Neutrophil (primary cell): ENCODE data around the gene MGRN1.

Source experiments
- H3K27ac ChIP-seq: fragments of 200-600 bp; sonication (generic); 2 replicates; pipeline ENCODE4 v1.5.1; 2016; ENCODE audit warnings: mild to moderate bottlenecking, moderate library complexity
- H3K27me3 ChIP-seq: fragments of 200-600 bp; sonication (generic); 2 replicates; pipeline ENCODE4 v1.6.0; 2016; ENCODE audit warnings: mild to moderate bottlenecking
- H3K36me3 ChIP-seq: fragments of 200-600 bp; sonication (generic); 2 replicates; pipeline ENCODE4 v1.5.1; 2017
- H3K4me1 ChIP-seq, 2 experiments: fragments of 200-600 bp in 1 of 2; sonication (generic) in 1 of 2; 1 replicate in 1 of 2; 2 replicates in 1 of 2; pipeline versions ENCODE4 v1.5.1 to v1.6.1; 2013 to 2016; ENCODE audit warnings: low read depth in 1 of 2, low read length in 1 of 2, mild to moderate bottlenecking in 1 of 2, moderate library complexity in 1 of 2; ENCODE audit not compliant: control insufficient read depth in 1 of 2, insufficient read depth in 1 of 2
- H3K4me3 ChIP-seq, 2 experiments: fragments of 200-600 bp in 1 of 2; sonication (generic) in 1 of 2; 1 replicate in 1 of 2; 2 replicates in 1 of 2; pipeline ENCODE4 v1.5.1; 2013 to 2016; ENCODE audit warnings: low read depth in 1 of 2, low read length in 1 of 2, mild to moderate bottlenecking in 1 of 2, moderate library complexity in 1 of 2
- H3K9me3 ChIP-seq: fragments of 200-600 bp; sonication (generic); 2 replicates; pipeline ENCODE4 v1.5.1; 2016
- CTCF ChIP-seq: fragments of 200-600 bp; sonication (generic); IDR thresholded peaks from 2 replicates; pipeline ENCODE4 v1.5.1; 2016; ENCODE audit warnings: antibody characterized with exemption

The MGRN1 gene

GRCh38 chr16:4626396-4626795, 1.8 kb downstream of the MGRN1 start:
- Histone ChIP-seq H3K9me3 (no peaks in the 10 kb centered on the region), H3K36me3 (no peaks in the 10 kb centered on the region), H3K27me3 (no peaks in the 10 kb centered on the region), H3K4me1 (peaks cover 75 to 76% of the 10 kb centered on the region in 2 experiments), H3K4me3 (peak overlapping the region; percentile 75 to 84), H3K27ac (peak overlapping the region; percentile 98)
- TF ChIP-seq CTCF, result no peak

- Histone ChIP-seq H3K36me3 (no peaks in the 10 kb centered on the region), H3K9me3 (no peaks in the 10 kb centered on the region), H3K4me3 (peak overlapping the region; percentile 59 to 75), H3K27ac (peak overlapping the region; percentile 98), H3K4me1 (peaks cover 88% of the 10 kb centered on the region in 2 experiments), H3K27me3 (no peaks in the 10 kb centered on the region)
- no peak for TF ChIP-seq CTCF
Measured at GRCh38 chr16:4628283-4628682, 3.7 kb downstream of the MGRN1 start.

DNA sequence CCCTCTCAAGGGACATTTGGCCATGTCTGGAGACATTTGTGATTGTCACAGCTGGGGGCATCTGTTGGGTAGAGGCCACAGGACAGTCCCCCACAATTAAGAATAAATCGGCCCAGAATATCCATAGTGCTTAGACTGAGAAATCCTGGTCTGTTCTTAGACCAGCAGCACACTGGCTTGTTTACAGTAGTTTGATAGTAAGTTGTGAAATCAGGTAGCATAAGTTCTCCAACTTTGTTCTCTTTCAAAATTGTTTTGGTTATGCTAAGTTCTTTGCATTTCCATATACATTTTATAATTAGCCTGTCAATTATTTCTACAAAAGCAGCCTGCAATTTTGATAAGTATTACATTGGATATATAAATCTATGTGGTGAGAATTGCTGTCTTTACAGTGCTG, 6.8 kb downstream of the MGRN1 start:
- peaks cover 94% of the 10 kb centered on the region in 2 experiments for H3K4me1 ChIP-seq

GRCh38 chr16:4633910-4634635, 9.4 kb downstream of the MGRN1 start:
- peak overlapping the region; percentile 79 for H3K27ac ChIP-seq
- no peaks in the 10 kb centered on the region for H3K27me3 ChIP-seq
- H3K4me1 ChIP-seq, result peaks cover 78 to 83% of the 10 kb centered on the region in 2 experiments
- TF ChIP-seq CTCF, result no peak
- H3K4me3 ChIP-seq, result no peak overlapping the region
- peaks cover 25% of the 10 kb centered on the region for H3K36me3 ChIP-seq
- H3K9me3 ChIP-seq, result no peaks in the 10 kb centered on the region

More for the DNA sequence above, 6.8 kb downstream of the MGRN1 start:
- H3K27me3 ChIP-seq, result no peaks in the 10 kb centered on the region
- H3K36me3 ChIP-seq, result peaks cover 9% of the 10 kb centered on the region
- H3K4me3 ChIP-seq, result peak overlapping the region; percentile 7 to 35
- H3K27ac ChIP-seq, result peak overlapping the region; percentile 98
- H3K9me3 ChIP-seq, result no peaks in the 10 kb centered on the region
- TF ChIP-seq CTCF, result no peak

- no peak overlapping the region for H3K4me3 ChIP-seq
- H3K4me1 ChIP-seq, result peaks cover 71 to 76% of the 10 kb centered on the region in 2 experiments
- H3K36me3 ChIP-seq, result peaks cover 32% of the 10 kb centered on the region
- H3K27me3 ChIP-seq, result no peaks in the 10 kb centered on the region
- no peaks in the 10 kb centered on the region for H3K9me3 ChIP-seq
- peak overlapping the region; percentile 79 for H3K27ac ChIP-seq
- TF ChIP-seq CTCF, result no peak
Measured at GRCh38 chr16:4634768-4635167, 10.1 kb downstream of the MGRN1 start.
